Stimulated activated CD4-positive, alpha-beta T cell treated with anti-CD3 and anti-CD28 coated beads, Interleukin-4, amount 100 ng/mL, for 48 hours (primary cell): ENCODE results near the gene SNX32.

ENCODE experiments used
- DNase-seq, 2 donors: peaks; one replicate each; pipeline ENCODE4 v3.0.0-alpha.2; 2020; ENCODE audit warnings: low read depth in 2 of 2

SNX32 gene

DNA sequence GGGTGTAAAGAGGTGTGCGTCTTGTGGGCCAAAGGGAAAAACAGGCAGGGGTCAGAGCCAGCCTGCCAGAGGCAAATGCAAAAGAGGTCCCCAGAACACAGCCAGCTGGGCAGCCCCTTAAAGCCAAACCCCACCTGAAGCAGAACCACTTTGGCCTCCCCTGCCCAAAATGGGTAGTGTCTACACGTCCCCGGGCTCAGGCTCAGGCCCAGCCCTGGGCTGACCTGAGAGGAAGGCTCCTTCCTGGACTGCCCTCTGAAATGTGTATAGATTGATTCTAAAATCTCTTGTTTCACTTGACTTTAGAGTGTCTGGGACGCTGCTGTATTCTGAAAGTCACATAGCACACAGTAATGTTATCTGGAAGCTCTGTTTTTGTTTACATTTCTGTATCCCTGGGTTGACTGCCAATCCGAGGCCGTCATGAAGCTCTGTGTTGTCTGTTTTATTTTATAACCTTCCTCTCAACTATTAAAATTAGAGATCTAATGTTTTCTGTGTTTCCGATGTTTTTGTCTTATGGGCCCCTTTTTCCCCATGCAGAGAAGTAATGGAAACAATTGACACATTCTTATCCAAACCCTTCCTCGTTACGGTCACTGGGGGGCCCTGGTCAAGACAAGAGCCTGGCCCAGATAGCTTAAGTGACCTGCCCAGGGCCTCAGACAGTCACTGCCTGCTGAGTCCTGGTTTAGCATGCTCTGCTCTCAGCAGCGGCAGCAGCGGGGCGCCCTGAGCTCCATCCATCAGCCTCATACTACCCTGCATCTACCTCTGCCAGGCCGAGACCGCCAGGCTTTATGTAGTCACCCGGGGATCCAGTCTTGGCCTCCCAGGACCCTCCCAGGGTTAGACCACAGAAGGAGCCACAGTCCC, 36.8 kb upstream of the SNX32 start:
- DNase-seq, result no peak

- no peak for DNase-seq
Observed at GRCh38 chr11:65797711-65798110, 36.1 kb upstream of the SNX32 start.

GRCh38 chr11:65798882-65799281, 34.9 kb upstream of the SNX32 start:
- no peak for DNase-seq

DNA sequence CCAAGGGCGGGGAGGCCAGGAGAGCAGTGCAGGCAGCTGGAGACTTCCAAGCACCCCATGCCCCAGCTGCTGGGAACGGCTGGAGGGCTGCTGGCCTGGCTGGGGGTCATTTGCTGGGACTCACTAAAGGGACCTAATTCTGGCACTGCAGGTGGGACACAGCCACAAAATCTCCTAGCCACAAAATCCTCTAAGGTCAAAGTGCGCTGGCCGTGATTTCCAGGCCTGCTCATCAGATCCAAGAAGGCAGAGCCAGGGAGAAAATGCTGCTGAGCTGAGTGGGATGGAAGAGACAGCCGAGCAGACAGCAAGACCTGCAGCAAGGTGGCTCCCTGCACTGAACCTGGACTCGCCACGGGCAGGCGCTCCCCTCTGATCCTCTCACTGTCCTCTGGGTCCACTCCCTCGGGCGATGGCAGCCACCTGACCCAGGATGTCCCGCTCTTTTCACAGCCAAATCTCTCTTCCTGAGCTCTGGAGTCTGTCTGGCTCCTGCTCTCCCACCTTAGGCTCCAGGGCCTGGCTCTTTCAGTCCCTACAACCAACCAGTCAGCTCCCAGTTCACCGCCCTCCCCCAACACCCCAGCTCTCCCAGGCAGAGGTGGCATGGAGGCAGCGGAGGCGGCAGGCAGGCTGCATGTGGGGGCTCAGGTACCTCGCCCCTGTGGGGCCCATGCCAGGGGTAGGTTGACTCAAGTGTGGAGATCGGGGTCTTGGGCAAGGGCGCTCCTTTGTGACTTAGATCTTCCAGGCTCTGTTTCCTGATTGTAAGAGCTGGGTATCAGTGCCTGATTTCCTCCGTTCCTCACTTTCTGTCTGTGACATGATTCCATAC, 32.4 kb upstream of the SNX32 start:
- no peak for DNase-seq

- DNase-seq, result no peak
Observed at GRCh38 chr11:65802841-65803240, 30.9 kb upstream of the SNX32 start.

- DNase-seq, result no peak
Observed at GRCh38 chr11:65803797-65804492, 29.8 kb upstream of the SNX32 start.

GRCh38 chr11:65806979-65807378, 26.8 kb upstream of the SNX32 start:
- DNase-seq, result no peak

DNA sequence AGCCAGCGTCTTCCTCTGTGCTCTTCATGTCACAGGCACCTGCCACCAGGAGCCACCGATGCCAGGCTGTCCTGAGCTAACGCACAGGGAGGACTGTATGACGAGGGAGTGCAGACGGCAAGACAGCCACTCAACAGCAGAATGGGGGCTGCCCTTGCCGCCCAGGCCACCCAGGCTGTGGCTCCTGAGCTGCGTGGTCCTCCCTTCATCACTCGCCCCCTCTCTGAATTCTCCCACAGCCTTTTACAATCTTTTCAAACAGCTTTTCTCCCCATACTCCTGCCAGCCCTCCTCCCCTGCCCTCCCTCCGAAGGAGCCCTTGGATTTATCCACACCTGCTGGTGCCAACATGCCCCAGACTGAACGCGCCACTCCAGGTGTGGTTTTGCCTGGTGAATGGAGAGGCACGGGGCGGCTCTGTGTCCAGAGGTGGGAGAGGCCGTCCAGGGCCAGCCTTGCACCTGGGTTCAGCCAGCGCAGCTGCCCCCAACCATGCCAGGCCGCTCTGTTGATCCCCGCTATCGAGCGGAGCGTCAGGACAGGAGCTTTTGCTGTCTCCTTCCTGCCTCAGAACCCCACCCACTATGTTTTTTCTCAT, 24.9 kb upstream of the SNX32 start:
- DNase-seq, result no peak

GRCh38 chr11:65809496-65809895, 24.3 kb upstream of the SNX32 start:
- no peak for DNase-seq

DNA sequence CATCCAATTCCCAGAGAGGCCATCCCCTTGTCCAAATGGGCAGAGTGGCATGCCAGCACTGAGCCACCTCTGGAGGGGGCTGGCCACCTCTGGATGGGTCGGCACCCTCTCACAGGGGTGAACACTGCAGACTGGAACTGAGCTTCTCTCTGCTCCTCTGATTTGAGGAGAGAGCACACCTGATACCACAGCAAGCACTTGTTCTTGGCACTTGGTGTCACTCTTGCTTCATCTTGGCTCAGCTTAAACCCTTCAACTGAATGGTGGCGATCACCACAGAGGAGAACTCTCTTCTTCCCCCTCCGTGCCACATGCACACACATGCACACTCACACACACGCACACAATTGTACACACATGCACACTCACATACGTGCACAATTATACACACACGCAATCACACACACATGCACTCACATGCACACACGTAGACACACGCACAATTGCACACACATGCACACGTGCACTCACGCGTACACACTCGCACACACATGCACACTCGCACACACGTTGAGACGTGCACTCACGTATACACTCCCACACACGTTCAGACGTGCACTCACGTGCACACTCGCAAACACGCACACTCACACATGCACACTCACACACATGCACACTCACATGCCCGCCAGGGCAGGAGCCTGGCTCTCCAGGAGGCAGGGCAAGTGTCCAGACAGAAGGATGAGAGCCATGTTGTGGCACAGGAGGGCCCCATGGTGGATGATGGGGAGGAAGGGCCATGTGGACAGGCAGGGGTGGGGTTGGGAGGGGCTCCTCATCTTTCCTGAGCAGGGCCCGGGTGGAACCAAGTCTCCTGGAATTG, 23.5 kb upstream of the SNX32 start:
- DNase-seq, result no peak

DNA sequence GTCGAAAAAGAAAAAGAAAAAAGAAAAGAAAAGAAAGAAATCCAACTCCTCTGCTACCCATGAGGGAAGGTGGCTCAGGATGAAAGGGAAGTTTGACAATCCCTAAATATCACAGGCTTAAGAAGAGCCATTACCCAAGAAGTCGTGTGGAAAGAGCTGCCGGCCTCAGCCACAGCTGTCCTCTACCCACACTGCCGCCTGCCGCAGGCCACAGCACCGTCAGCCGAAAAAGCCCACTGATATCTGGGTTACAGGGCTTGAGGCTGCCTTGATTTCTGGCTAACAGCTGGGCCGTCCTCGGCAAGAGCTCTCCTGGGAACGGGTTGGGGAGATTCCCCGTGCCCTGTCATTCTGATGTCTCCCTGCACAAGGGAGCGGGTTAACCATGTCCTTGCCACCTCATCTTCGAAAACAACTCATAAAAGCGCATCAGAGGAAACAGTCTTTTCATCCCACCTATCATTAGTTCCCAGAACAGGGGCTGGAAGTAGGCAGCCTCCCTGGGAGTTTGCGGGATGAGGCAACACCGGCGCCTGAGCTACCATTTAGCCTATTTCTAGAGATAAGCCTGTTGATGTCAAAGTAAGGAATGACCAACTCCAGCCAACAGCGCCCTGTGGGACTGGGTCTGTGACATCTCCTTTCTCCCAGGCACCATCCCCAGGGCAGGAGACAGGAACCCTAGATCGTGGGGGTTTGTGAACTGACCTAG, 21.8 kb upstream of the SNX32 start:
- no peak for DNase-seq

DNA sequence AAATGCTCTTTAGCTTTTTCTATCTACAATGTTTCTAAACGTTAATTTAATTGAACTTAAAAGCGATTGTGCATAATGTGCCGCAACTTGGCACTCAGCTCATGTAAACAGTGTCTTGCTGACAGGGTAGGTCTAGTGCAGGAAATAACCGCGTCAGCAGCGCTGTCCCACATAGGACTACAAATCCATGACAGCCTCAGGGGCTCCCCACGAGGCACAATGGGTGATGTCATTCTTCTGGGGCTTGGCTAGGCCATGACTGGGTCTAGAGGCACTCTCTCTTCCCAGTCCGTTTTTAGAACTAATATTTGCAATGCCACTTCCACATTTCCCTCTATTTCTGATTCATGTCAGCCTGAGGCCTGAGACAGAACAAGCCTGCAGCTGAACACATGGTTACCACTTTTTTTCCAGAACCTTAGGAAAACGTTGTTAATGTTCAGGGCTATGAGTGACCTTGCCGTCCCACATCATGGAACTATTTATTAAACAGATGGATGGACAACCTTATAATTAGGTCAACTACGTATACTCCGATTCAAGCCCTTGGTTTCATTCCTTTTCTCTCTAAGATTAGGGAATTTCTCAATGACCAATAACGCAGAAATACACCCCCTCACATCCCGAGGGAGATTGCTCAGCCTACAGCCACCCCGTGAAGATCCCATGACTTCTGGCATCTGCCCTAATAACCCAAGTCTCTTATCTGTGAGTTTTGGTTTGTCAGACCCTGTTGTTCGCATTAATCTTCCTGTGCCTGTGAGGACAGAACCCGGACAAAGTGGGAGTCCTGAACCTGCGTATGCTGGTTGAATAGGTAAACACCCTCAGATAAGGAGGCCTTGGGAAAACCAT, 19.4 kb upstream of the SNX32 start:
- no peak for DNase-seq

DNA sequence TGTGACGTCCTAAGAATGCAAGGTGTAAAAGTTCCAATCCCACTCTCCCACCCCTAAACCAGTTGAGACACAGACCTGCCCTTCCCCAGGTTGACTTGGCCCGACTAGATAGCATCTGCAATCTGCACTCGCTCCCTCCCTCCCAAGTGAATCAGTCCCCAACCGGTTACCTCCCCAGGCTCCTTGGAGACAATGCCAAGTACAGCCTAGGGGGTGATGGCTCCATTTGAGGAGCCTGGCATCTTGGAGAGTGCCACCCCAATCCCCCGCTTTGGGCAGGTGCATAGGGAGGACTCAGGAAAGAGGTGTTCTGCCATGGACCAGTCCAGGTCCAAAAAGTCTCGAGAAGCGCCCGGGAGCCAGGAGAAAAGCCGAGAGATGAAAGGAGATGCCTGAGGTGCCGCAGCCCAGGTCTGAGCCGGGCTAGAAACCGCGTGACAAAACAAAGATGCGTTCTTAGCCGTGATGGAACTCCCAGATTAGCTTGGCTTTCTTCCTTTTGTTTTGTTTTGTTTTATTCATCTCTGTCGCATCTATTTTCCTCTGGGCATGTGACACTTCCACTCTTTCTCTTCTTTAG, 18.7 kb upstream of the SNX32 start:
- no peak for DNase-seq

- DNase-seq, result no peak
Observed at GRCh38 chr11:65816696-65817095, 17.1 kb upstream of the SNX32 start.

DNA sequence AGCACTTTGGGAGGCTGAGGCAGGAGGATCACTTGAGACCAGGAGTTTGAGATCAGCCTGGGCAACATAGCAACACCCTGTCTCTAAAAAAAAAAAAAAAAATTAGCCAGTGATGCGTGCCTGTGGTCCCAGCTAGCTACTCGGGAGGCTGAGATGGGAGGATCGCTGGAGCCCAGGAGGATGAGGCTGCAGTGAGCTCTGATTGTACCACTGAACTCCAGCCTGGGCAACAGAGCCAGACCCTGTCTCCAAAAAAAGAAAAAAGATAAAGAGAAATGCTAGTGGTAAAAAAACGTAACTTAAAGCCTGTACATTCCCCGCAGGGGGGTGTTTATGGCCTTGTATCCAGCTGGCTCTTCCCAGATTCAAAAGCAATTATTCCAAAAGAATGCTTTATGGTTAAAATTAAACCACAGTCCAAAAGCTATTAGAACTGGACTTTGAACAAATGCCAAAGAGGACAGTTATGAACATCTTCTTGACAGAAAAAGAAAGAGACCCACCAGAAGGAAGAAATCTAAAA, 16.4 kb upstream of the SNX32 start:
- DNase-seq, result no peak

- DNase-seq, result peak; percentile 93 to 99
Observed at GRCh38 chr11:65817835-65818680, 15.7 kb upstream of the SNX32 start.

GRCh38 chr11:65821107-65821506, 12.7 kb upstream of the SNX32 start:
- no peak for DNase-seq
